Kidney epithelial cell (primary cell): ENCODE results near the gene NOP14. TPM values are rescaled to one million over a fixed set of nuclear protein-coding genes. Genes with fewer than 3 reads are reported as not detected.

Experiments used
- DNase-seq: peaks from one replicate; pipeline ENCODE4 v3.0.0-alpha.2; 2010; ENCODE audit warnings: low read depth
- H3K27me3 ChIP-seq: 2 replicates; pipeline ENCODE4 v1.6.0; 2011; ENCODE audit warnings: low read length; ENCODE audit not compliant: control insufficient read depth, insufficient read depth
- H3K36me3 ChIP-seq: 2 replicates; pipeline ENCODE4 v1.5.1; 2011; ENCODE audit warnings: low read length; ENCODE audit not compliant: control insufficient read depth, insufficient read depth
- H3K4me3 ChIP-seq: 2 replicates; pipeline ENCODE4 v1.5.1; 2011; ENCODE audit warnings: low read depth, mild to moderate bottlenecking, control low read depth, low read length
- CTCF ChIP-seq: IDR thresholded peaks from 2 replicates; pipeline ENCODE4 v1.5.1; 2011; ENCODE audit warnings: mild to moderate bottlenecking, moderate library complexity, low read length, control low read depth, inconsistent platforms; ENCODE audit not compliant: insufficient read depth, poor library complexity, severe bottlenecking
- total RNA-seq: library from RNA; depleted of rRNA; stranded (reverse); fragments of >200 nt; gene quantifications from 2 replicates; pipeline ENCODE4 v1.2.3, GENCODE V29; 2015

The NOP14 gene
- total RNA-seq, 1 donor from 2014 or later, result 35.2 TPM

DNA sequence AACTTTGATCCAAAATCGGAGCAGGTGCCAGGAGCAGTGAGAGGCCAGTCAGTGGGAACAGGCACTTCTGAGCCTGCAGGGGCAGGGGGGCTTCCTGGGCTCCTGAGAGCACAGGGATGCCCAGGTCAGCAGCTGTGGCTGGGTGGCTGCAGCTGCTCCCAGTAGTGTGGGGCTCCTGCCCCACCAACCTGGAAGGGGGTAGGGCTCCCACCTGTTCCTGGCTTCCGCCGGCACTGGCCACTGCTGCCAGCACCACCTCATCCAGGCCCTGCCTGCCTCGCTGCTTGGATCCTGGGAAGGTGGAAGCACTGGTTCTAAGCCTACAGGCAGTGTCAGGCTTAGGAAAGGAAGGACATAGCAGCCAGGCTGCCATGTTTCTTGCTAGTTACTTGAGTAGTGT, 18.8 kb upstream of the NOP14 start:
- H3K36me3 ChIP-seq, result no peaks in the 10 kb centered on the region
- H3K27me3 ChIP-seq, result peaks cover 2% of the 10 kb centered on the region
- no peak overlapping the region for H3K4me3 ChIP-seq
- no peak for DNase-seq
- no peak for TF ChIP-seq CTCF

DNA sequence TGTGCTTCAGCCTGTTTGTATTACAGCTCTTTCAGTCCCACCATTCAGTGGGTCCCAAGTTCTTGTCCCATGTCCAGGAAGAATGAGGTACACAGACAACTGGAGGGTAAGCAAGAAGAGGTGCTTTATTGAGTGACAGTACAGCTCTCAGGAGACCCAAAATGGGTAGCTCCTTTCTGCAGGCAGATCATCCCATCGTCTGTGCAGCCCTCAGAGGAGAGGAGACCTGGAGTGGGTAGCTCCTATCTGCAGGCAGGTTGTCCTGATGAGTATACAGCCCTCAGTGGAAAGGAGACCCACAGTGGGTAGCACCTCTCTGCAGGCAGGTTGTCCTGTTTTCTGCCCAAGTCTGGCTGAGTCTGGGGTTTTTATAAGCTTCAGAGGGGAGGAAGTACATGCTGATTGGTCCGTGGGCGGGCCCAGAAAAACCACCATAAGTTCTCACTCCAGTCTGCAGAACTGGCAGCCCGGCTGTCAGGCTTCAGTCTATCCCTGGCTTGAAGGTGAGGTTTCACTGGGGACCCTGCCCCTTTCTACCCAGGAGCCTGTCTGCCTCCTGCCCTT, 18.1 kb upstream of the NOP14 start:
- Histone ChIP-seq H3K4me3 (no peak overlapping the region), H3K27me3 (peaks cover 2% of the 10 kb centered on the region), H3K36me3 (no peaks in the 10 kb centered on the region)
- TF ChIP-seq CTCF, result no peak
- DNase-seq, result no peak

- Histone ChIP-seq H3K27me3 (peaks cover 2% of the 10 kb centered on the region), H3K36me3 (no peaks in the 10 kb centered on the region), H3K4me3 (no peak overlapping the region)
- TF ChIP-seq CTCF, result no peak
- no peak for DNase-seq
Measured at GRCh38 chr4:2977211-2978088, 14.2 kb upstream of the NOP14 start.

DNA sequence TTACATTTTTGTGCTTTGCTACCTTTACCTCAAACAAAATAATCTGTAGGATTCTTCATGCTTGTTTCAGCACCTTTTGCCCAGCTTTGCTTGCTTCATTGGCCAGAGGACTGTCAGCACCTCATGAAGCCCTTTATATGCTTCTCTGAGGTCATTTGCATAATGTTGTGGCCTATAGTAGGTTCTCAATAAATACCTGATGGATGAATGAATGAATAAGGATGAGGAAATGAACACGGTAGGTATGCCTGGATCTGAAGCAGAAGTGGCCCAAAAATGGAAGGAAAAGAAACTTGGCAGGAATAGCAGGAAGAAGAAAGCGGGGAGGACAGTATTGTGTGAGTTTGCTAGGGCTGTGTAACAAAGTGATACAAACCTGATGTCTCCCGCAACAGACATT, 8.1 kb upstream of the NOP14 start:
- no peak for TF ChIP-seq CTCF
- Histone ChIP-seq H3K27me3 (no peaks in the 10 kb centered on the region), H3K36me3 (no peaks in the 10 kb centered on the region), H3K4me3 (no peak overlapping the region)
- DNase-seq, result no peak

DNA sequence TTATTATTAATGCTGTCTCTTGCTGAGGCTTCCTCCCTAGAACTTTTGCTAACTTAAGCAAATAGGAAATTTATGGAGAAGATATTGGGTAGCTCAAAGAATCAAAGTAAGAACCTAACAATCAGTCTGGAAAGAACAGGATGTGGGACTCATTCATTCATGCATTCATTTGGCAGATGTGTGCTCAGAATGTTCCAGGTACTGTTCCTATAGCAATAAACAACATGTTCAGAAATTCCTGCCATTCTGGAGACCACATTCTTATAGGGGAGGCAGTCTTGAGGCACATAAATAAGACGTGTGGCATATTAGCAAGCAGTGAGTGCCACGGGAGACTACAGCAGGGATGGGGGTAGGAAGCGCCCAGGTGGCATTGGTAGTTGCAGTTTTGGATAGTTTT, 5.2 kb upstream of the NOP14 start:
- no peak for TF ChIP-seq CTCF
- no peaks in the 10 kb centered on the region for H3K27me3 ChIP-seq
- H3K4me3 ChIP-seq, result no peak overlapping the region
- no peak for DNase-seq
- H3K36me3 ChIP-seq, result no peaks in the 10 kb centered on the region

- Histone ChIP-seq H3K27me3 (no peaks in the 10 kb centered on the region), H3K4me3 (no peak overlapping the region), H3K36me3 (no peaks in the 10 kb centered on the region)
- TF ChIP-seq CTCF, result no peak
- no peak for DNase-seq
Measured at GRCh38 chr4:2965262-2965661, 2.1 kb upstream of the NOP14 start.
